Neural progenitor cell (in vitro differentiated cells): Measurements from ENCODE around the gene CRELD2. TPM values are rescaled to one million over a fixed set of nuclear protein-coding genes. Genes with fewer than 3 reads are reported as not detected.
A peak's percentile ranks its signal among the peaks of the same experiment; 100 is the strongest.

Source experiments
- DNase-seq: peaks from one replicate; pipeline ENCODE4 v3.0.0-alpha.2; 2016; ENCODE audit warnings: low spot score
- H2AFZ ChIP-seq: fragments of 200-600 bp; sonication (generic); replicated peaks from 2 replicates; pipeline ENCODE4 v1.6.1; 2016; ENCODE audit warnings: antibody characterized with exemption
- H3F3A ChIP-seq: fragments of 200-600 bp; sonication (generic); 2 replicates; pipeline ENCODE4 v1.6.1; 2016; ENCODE audit warnings: antibody characterized with exemption, low read depth
- H3K27ac ChIP-seq: fragments of 200-600 bp; sonication (generic); 2 replicates; pipeline ENCODE4 v1.5.1; 2016; ENCODE audit warnings: mild to moderate bottlenecking
- H3K27me3 ChIP-seq: fragments of 200-600 bp; sonication (generic); 2 replicates; pipeline ENCODE4 v1.6.1; 2016; ENCODE audit warnings: mild to moderate bottlenecking, moderate library complexity
- H3K36me3 ChIP-seq: fragments of 200-600 bp; sonication (generic); 2 replicates; pipeline ENCODE4 v1.5.1; 2016
- H3K4me1 ChIP-seq: fragments of 200-600 bp; sonication (generic); 2 replicates; pipeline ENCODE4 v1.6.1; 2016; ENCODE audit warnings: mixed run types
- H3K4me2 ChIP-seq: fragments of 200-600 bp; sonication (generic); 2 replicates; pipeline ENCODE4 v1.6.1; 2016
- H3K4me3 ChIP-seq: fragments of 200-600 bp; sonication (generic); 2 replicates; pipeline ENCODE4 v1.5.1; 2016
- H3K79me2 ChIP-seq: fragments of 200-600 bp; sonication (generic); 2 replicates; pipeline ENCODE4 v1.6.1; 2016; ENCODE audit warnings: low read depth
- H3K9ac ChIP-seq: fragments of 200-600 bp; sonication (generic); 2 replicates; pipeline ENCODE4 v1.6.1; 2016
- H3K9me3 ChIP-seq: fragments of 200-600 bp; sonication (generic); 2 replicates; pipeline ENCODE4 v1.5.1; 2016; ENCODE audit warnings: low read depth
- H4K20me1 ChIP-seq: fragments of 200-600 bp; sonication (generic); 2 replicates; pipeline ENCODE4 v1.6.1; 2016; ENCODE audit warnings: low read depth
- H3K27ac Mint-ChIP-seq: 3 replicates; pipeline ENCODE4 v1.8.0; 2021; ENCODE audit warnings: mixed read lengths
- H3K27me3 Mint-ChIP-seq: 2 replicates; pipeline ENCODE4 v1.8.0; 2022; ENCODE audit warnings: low read depth, mild to moderate bottlenecking, inconsistent platforms, moderate library complexity, mixed read lengths; ENCODE audit not compliant: insufficient read depth
- H3K36me3 Mint-ChIP-seq: 3 replicates; pipeline ENCODE4 v1.8.0; 2021; ENCODE audit warnings: mixed read lengths
- H3K4me1 Mint-ChIP-seq: 3 replicates; pipeline ENCODE4 v1.8.0; 2021; ENCODE audit warnings: mixed read lengths
- H3K4me3 Mint-ChIP-seq: 3 replicates; pipeline ENCODE4 v1.8.0; 2021; ENCODE audit warnings: mild to moderate bottlenecking, moderate library complexity, mixed read lengths
- H3K9me3 Mint-ChIP-seq: 3 replicates; pipeline ENCODE4 v1.8.0; 2020; ENCODE audit warnings: mixed read lengths
- EZH2 ChIP-seq: fragments of 200-600 bp; sonication (generic); IDR thresholded peaks from 2 replicates; pipeline ENCODE4 v1.6.1; 2017; ENCODE audit warnings: antibody characterized with exemption, mild to moderate bottlenecking, moderate library complexity
- EZH2phosphoT487 ChIP-seq: fragments of 200-600 bp; sonication (generic); IDR thresholded peaks from 2 replicates; pipeline ENCODE4 v1.6.1; 2017; ENCODE audit warnings: antibody characterized with exemption
- total RNA-seq: library from RNA; depleted of rRNA; stranded (reverse); fragments of >200 nt; gene quantifications from 2 replicates; pipeline ENCODE4 v1.2.3, GENCODE V29; 2015; ENCODE audit warnings: low replicate concordance
- TF ChIP-seq, protein P1 (sequence below): fragments of 200-600 bp; sonication (generic); IDR thresholded peaks from 2 replicates; pipeline ENCODE4 v1.5.1; 2017; ENCODE audit warnings: antibody characterized with exemption, mild to moderate bottlenecking

CRELD2 gene
- total RNA-seq, 1 donor from 2014 or later, result 12.2 TPM

DNA sequence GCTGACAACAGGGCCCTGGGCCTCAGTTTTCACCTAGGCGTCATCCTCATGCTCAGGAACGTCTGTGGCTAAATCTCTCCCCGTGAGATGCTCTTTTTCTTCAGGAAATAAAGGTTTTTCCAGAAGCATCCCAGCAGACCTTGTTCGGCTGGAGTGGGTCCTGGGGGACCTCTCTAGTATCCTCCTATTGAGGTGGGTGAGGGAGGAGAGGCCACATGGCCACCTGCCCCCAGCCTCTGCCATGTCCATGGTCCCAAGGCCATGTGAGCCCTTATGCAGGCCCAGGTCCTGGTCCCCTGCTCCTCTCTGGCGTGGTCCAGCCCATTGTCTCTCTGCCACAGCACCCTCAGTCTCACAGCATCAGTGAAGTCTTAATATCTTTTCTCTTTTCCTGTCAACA, 22.2 kb upstream of the CRELD2 start:
- no peaks in the 10 kb centered on the region for H3K79me2 ChIP-seq
- H3K27me3 ChIP-seq, result no peaks in the 10 kb centered on the region
- peaks cover 3% of the 10 kb centered on the region for H3F3A ChIP-seq
- H3K36me3 ChIP-seq, result peaks cover 4% of the 10 kb centered on the region
- no peaks in the 10 kb centered on the region for H3K4me1 ChIP-seq
- H3K9me3 ChIP-seq, result no peaks in the 10 kb centered on the region
- H3K9me3 Mint-ChIP-seq, result peaks cover 16% of the 10 kb centered on the region
- H3K27me3 Mint-ChIP-seq, result no peaks in the 10 kb centered on the region
- H3K36me3 Mint-ChIP-seq, result peaks cover 60% of the 10 kb centered on the region
- TF ChIP-seq, protein P1, sequence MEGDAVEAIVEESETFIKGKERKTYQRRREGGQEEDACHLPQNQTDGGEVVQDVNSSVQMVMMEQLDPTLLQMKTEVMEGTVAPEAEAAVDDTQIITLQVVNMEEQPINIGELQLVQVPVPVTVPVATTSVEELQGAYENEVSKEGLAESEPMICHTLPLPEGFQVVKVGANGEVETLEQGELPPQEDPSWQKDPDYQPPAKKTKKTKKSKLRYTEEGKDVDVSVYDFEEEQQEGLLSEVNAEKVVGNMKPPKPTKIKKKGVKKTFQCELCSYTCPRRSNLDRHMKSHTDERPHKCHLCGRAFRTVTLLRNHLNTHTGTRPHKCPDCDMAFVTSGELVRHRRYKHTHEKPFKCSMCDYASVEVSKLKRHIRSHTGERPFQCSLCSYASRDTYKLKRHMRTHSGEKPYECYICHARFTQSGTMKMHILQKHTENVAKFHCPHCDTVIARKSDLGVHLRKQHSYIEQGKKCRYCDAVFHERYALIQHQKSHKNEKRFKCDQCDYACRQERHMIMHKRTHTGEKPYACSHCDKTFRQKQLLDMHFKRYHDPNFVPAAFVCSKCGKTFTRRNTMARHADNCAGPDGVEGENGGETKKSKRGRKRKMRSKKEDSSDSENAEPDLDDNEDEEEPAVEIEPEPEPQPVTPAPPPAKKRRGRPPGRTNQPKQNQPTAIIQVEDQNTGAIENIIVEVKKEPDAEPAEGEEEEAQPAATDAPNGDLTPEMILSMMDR, result no peak
- TF ChIP-seq EZH2phosphoT487 (no peak), EZH2 (no peak)
- H3K9ac ChIP-seq, result no peak overlapping the region
- H3K4me1 Mint-ChIP-seq, result peaks cover 4% of the 10 kb centered on the region
- no peaks in the 10 kb centered on the region for H4K20me1 ChIP-seq
- H3K4me3 Mint-ChIP-seq, result no peak overlapping the region
- no peak overlapping the region for H3K27ac ChIP-seq
- H3K4me2 ChIP-seq, result no peak overlapping the region
- H2AFZ ChIP-seq, result no peak overlapping the region
- DNase-seq, result no peak
- peak overlapping the region; percentile 57 for H3K27ac Mint-ChIP-seq
- H3K4me3 ChIP-seq, result no peak overlapping the region

DNA sequence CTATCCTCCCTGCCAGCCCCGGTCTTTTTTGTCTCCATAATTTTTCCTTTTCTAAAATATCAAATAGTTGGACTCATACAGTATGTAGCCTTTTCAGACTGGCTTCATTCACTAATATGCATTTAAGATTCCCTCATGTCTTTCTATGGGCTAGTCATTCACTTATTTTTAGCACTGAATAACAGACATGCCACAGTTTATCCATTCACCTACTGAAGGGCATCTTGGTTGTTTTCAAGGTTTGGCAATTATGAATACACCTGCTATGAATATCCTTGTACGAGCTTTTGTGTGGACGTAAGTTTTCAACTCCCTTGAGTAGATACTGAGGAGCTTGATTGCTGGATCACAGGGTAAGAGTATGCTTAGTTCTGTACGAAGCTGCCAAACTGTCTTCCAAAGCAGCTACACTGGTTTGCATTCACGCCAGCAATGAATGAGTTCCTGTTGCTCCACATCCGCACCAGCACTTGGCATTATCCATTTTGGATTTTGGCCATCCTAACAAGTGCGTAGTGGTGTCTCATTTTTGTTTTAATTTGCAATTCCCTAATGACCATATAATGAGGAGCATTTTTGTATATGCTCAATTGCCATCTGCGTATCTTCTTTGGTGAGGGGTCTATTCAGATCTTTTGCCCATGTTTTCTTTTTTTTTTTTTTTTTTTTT, 21.3 kb upstream of the CRELD2 start:
- Mint-ChIP-seq H3K9me3 (peaks cover 9% of the 10 kb centered on the region), H3K4me3 (no peak overlapping the region), H3K4me1 (peaks cover 4% of the 10 kb centered on the region), H3K27me3 (peaks cover 3% of the 10 kb centered on the region), H3K27ac (no peak overlapping the region), H3K36me3 (peaks cover 62% of the 10 kb centered on the region)
- Histone ChIP-seq H3K27me3 (no peaks in the 10 kb centered on the region), H3K9me3 (no peaks in the 10 kb centered on the region), H3K4me2 (no peak overlapping the region), H3F3A (peaks cover 13% of the 10 kb centered on the region), H4K20me1 (no peaks in the 10 kb centered on the region), H3K4me1 (no peaks in the 10 kb centered on the region), H2AFZ (no peak overlapping the region), H3K9ac (no peak overlapping the region), H3K27ac (no peak overlapping the region), H3K36me3 (no peaks in the 10 kb centered on the region), H3K79me2 (no peaks in the 10 kb centered on the region), H3K4me3 (no peak overlapping the region)
- DNase-seq, result no peak
- TF ChIP-seq EZH2phosphoT487, result no peak

DNA sequence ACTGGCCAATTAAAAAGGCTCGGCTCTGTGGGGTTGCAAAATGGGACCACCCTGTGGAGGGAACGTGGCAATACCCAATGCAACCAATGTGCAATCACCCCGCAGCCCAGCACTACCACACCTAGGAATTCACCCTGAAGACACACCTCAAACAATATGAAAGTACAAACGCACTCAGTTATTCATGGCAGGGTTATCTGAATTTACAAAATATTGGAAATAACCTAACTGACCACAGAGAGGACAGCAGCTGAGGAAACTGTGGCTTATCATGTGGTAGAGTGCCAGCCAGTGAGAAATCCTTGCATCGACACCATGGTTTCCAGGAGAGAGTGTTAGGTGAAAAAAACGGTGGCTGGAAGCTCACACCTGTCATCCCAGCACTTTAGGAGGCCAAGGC, 18.9 kb upstream of the CRELD2 start:
- peaks cover 44% of the 10 kb centered on the region for H3K36me3 Mint-ChIP-seq
- Histone ChIP-seq H3K4me2 (no peak overlapping the region), H3K4me3 (no peak overlapping the region), H4K20me1 (no peaks in the 10 kb centered on the region), H3K9ac (no peak overlapping the region), H3K9me3 (no peaks in the 10 kb centered on the region), H3K27me3 (no peaks in the 10 kb centered on the region), H3K36me3 (no peaks in the 10 kb centered on the region), H3K79me2 (no peaks in the 10 kb centered on the region), H3F3A (peaks cover 23% of the 10 kb centered on the region), H2AFZ (no peak overlapping the region), H3K27ac (no peak overlapping the region), H3K4me1 (no peaks in the 10 kb centered on the region)
- peaks cover 7% of the 10 kb centered on the region for H3K9me3 Mint-ChIP-seq
- peaks cover 4% of the 10 kb centered on the region for H3K4me1 Mint-ChIP-seq
- TF ChIP-seq EZH2phosphoT487, result no peak
- no peak for TF ChIP-seq EZH2
- TF ChIP-seq, protein P1, result no peak
- no peak overlapping the region for H3K27ac Mint-ChIP-seq
- H3K4me3 Mint-ChIP-seq, result peak overlapping the region; percentile 22
- DNase-seq, result no peak
- H3K27me3 Mint-ChIP-seq, result peaks cover 3% of the 10 kb centered on the region

DNA sequence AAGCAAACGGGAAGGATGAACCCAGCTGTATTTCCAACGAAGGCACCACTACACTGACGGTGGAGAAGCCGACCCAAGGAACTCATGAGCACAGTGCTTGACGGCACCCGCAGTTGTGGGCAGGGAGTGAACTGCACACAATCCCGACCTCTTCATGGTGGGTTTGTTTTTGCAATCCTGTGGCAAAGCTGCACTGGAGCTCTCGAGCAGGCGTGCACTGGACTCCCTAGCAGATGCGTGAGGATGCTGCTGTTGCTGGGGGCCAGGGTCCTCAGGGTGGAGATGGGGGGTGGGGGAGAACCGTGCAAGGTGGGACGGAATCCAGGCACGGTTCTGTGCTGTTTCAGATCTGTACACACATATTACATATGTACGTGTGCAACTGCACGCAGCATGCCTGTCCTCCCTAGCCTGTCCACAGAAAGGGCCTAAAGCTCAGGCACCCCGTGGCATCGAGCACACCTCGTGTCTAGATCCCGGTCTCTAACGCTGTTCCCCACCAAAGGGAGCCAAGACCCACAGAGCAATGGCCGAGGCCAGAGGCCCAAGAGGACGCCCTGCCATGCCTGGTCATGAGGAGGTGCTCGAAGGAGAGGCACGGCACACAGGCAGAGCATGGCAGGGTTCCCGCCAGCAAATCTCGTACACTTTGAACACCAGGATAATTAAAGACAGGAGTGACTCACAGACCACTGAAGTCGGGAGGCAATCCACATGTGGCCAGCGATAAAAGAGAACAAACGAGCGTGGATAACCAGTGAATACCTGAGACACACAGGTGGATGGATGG, 17.8 kb upstream of the CRELD2 start:
- H3K4me3 ChIP-seq, result no peak overlapping the region
- Mint-ChIP-seq H3K27ac (no peak overlapping the region), H3K4me3 (peak overlapping the region; percentile 10), H3K27me3 (peaks cover 8% of the 10 kb centered on the region), H3K36me3 (peaks cover 43% of the 10 kb centered on the region), H3K9me3 (peaks cover 7% of the 10 kb centered on the region), H3K4me1 (peaks cover 6% of the 10 kb centered on the region)
- H3K9me3 ChIP-seq, result no peaks in the 10 kb centered on the region
- peaks cover 23% of the 10 kb centered on the region for H3F3A ChIP-seq
- DNase-seq, result no peak
- no peak overlapping the region for H2AFZ ChIP-seq
- no peak overlapping the region for H3K4me2 ChIP-seq
- no peaks in the 10 kb centered on the region for H3K4me1 ChIP-seq
- H3K27me3 ChIP-seq, result no peaks in the 10 kb centered on the region
- no peaks in the 10 kb centered on the region for H4K20me1 ChIP-seq
- H3K79me2 ChIP-seq, result no peaks in the 10 kb centered on the region
- no peak overlapping the region for H3K9ac ChIP-seq
- TF ChIP-seq, protein P1, result no peak
- TF ChIP-seq EZH2 (no peak), EZH2phosphoT487 (no peak)
- no peaks in the 10 kb centered on the region for H3K36me3 ChIP-seq
- H3K27ac ChIP-seq, result no peak overlapping the region
